Measurements from ENCODE around the gene CLIC5.

GRCh38 chr6:46014046-46014445 is 1.6 kb downstream of the CLIC5 start:
- TF ChIP-seq CTCF (IDR thresholded peaks at IDR 0.05; ENCODE audit: insufficient read depth, low read depth, low read length): no peak
- TF ChIP-seq EZH2 (IDR thresholded peaks at IDR 0.05; ENCODE audit: insufficient read depth, low read length): no peak

All from astrocyte (in vitro differentiated cells and primary cell).